NCI-H146 treated with DMSO at 0.1 percent for 48 hours (cell line): Measurements from ENCODE around the gene MYH13.
"Not testable (repeated sequence)": the region's sequence is repeated elsewhere in the genome, so short reads cannot be mapped to it uniquely, and the experiment has no call there.

Experiments
- DNase-seq: peaks from one replicate; lab custom pipeline; 2025; ENCODE audit not compliant: unreplicated experiment; lab: John Stamatoyannopoulos, UW

The MYH13 gene

GRCh38 chr17:10306585-10306984, 66.2 kb downstream of the MYH13 start:
- no peak for DNase-seq

GRCh38 chr17:10305398-10305797, 67.4 kb downstream of the MYH13 start:
- no peak for DNase-seq

GRCh38 chr17:10304758-10305300, 68.0 kb downstream of the MYH13 start:
- no peak for DNase-seq

- DNase-seq: no peak
Measured at GRCh38 chr17:10297691-10298090, 75.1 kb downstream of the MYH13 start.

GRCh38 chr17:10295728-10296343, 77.0 kb downstream of the MYH13 start:
- no peak for DNase-seq

DNA sequence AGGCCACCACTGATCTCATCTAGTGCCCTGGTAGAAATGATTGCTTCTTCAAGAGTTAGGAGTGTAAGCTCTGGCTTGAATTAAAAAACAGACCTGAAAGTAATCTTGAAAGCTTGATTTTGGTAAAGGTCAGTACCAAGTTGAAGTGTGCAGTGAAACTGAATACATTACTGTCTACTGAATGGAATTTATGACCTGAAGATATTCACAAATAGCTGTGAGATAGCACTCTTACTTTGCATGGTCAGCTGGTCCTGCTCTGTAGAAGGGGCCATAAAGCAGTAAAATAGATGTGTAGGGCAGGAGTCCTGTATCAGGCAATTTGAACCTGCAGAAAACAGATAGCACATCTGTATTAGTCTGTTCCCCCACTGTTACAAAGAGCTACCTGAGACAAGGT, 78.6 kb downstream of the MYH13 start:
- no peak for DNase-seq

DNA sequence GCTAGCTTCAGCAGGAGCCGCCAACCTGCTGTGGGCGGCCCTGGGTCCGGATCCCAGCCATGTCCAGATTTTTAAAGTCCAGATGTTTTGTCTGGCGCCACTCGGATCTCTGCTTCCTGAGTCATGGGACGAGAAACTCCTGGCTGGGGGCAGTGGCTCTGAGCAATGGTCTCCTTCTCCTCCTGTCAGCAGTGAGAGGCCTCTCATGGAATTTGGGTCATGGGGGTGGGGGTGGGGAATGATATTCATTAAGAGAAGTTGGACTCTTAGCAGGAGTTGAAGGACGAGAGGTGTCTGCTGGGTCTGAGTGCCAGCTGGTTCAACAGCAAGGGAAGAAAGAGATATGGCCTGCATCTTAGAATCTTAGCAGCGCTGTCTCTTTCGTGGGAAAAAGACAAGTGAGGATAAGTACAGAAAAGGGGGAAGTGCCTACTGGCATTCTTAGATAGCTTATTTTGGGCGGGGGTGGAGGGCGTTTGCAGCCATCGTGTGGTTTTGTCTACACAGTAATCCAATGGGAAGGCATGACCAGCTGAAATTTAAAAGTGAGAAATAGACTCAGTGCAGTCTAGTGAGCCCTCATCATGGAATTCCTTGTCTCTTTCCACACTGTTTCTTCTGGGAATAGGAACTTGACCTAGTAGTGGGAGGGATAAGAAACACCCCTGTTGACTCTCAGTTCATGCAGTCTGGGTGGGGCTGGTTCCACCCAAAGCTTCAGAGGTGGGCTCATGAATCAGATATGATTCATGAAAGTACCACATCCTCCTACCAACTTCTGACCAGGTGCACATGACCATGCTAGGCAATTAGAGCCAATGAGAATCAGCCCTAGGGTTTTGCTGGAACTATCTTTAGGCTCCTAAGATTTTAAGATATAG, 80.5 kb downstream of the MYH13 start:
- DNase-seq: no peak

- DNase-seq: not testable (repeated sequence)
Measured at GRCh38 chr17:10291576-10291975, 81.2 kb downstream of the MYH13 start.

- no peak for DNase-seq
Measured at GRCh38 chr17:10290041-10290440, 82.8 kb downstream of the MYH13 start.

DNA sequence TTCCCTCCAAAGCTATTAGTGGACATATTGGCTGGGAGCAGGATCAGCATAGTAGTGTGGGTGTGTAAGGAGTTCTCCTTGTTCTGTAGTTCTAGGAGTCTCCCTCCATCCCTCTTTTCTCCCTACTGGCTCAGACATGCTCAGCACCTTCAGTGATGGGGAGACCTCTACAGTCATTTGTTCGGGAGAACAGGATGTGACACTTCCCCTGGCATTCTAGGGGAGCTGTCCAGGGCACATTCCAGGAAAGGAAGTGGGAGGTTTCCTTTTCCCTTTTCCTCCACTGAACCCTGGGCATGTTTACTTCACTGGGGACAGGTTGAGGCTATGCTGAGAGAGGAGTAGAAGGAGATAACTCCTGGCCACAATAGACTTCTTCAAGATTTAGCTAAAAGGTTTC, 86.5 kb downstream of the MYH13 start:
- no peak for DNase-seq

- DNase-seq: no peak
Measured at GRCh38 chr17:10285896-10286295, 86.9 kb downstream of the MYH13 start.

GRCh38 chr17:10280068-10280467, 92.7 kb downstream of the MYH13 start:
- no peak for DNase-seq

- DNase-seq: no peak
Measured at GRCh38 chr17:10278218-10278617, 94.6 kb downstream of the MYH13 start.

DNA sequence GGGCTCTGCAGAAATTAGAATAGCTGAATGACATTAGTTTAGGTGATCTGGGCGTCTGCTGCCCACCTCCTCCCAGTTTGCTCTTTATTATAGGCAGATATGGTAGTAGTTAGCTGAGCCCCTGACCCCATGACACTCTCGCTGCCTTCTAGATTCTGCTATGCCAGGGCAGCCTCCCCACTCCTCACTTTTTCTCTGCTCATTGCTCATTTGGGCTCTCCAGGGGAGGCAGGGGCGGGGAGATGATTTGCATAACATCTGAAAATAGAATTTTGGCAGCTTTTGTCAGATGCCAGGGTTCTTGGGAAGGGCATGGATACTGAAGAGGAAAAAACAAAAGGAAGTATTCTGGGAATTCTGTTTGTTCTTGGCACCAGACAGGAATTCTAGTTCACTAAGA, 96.4 kb downstream of the MYH13 start:
- no peak for DNase-seq

- DNase-seq: no peak
Measured at GRCh38 chr17:10275418-10275817, 97.4 kb downstream of the MYH13 start.

GRCh38 chr17:10271106-10271562, 101.7 kb downstream of the MYH13 start:
- no peak for DNase-seq

DNA sequence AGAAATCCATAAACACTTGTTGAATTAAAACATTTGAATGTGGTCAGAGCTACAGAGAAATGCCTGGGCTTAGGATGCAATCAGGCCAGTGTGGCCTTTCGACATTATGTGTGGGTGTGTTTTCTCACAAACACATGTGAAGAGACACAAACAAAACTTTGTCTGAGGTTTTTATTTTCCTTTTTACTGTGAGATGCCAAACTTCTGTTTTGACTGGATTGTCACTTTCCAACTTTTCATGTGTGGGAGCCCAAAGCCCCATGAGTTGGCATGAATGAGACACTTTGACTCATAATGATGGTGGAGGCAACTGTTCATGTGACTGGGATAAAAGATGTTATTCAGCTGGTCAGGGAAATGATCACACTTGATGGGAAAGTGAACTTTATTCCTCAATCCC, 102.5 kb downstream of the MYH13 start:
- no peak for DNase-seq

DNA sequence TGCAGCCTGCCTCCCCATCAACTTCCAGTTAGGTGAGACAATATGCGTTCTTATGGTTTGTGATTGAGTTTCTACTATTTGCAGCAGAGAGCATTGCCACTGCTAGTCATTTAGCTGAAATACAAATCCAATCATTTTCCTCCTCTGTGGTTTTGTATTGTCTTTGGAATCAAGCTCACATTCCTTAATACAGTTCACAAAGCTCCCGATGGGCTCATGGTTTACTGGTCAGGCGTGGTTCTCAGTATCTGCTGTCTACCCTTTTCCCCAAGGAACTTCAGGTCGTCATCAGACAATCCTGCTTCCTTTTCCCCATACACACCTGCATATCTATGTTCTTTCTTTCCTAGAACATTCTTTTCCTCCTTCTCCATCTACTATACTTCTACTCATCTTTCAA, 104.8 kb downstream of the MYH13 start:
- DNase-seq: no peak

- DNase-seq: no peak
Measured at GRCh38 chr17:10266296-10266876, 106.4 kb downstream of the MYH13 start.

DNA sequence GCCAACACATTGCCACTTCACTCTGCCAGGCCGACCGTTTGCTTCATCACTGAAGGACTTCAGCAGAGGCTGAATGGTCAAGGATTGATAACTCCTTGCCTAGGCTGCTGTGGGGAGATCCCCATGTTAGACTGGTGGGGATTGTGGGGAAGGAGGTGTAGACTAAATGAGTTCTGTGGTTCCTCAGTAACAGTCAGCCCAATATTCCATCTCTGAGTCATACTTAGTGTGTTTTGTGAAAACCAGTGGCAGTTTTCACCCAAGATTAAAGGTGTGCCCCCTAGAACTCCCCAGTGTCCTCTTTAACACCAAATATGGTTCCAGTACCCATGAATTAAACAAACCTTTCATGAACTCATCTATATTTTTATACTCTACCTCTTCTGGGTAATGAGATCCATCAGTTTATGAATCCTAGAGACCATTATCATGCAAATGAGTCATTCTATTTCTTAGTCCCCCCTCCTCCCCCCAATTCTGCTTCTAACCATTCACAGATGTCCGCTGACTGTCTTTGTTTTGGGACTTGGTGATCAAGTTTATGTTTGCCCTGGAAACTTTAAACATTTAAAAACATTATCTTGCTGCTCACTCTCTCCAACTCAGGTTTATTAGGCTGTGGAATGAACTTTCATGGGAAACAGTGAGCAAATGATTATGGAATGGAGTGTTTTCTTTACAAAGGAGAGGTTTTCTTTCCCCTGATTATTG, 107.6 kb downstream of the MYH13 start:
- DNase-seq: no peak

DNA sequence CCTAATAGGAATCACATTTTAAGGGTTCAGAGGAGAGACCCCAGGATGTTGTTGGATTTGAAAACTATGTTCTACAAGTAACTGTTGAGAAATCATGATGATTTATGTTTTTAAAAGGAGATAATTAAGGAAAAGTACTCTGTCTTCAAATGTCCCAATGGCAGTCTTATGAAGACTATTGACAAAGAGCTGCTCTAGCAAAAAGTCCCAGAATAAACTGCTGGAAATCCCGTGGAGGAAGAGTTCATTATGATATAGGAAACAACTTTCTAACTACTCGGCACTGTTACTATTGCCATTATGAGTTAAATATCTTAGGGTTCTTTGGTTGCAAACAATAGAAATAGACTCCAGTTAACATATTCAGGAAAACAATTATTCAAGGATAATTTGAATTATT, 108.8 kb downstream of the MYH13 start:
- DNase-seq: no peak
